ENCODE results near the gene F2R.
"Not testable (repeated sequence)": the region's sequence is repeated elsewhere in the genome, so short reads cannot be mapped to it uniquely, and the experiment has no call there.

Gene F2R

GRCh38 chr5:76715736-76716455 lies at the start of gene F2R:
Gene F2R, plus strand, starts transcription at chr5:76716126. Its CDS starts 182 bp downstream, at chr5:76716308.
- no peak for DNase-seq (ENCODE audit: low spot score)

GRCh38 chr5:76667495-76667894 lies 48.4 kb upstream of the F2R start:
- DNase-seq (ENCODE audit: low spot score) = no peak

GRCh38 chr5:76669245-76669644 lies 46.7 kb upstream of the F2R start:
- DNase-seq (ENCODE audit: low spot score) = no peak

GRCh38 chr5:76670508-76670907 lies 45.4 kb upstream of the F2R start:
- DNase-seq (ENCODE audit: low spot score) = no peak

- no peak for DNase-seq (ENCODE audit: low spot score)
These were observed 43.7 kb upstream of the F2R start for GRCh38 chr5:76672242-76672641.

- no peak for DNase-seq (ENCODE audit: low spot score)
These were observed 42.8 kb upstream of the F2R start for GRCh38 chr5:76673125-76673524.

GRCh38 chr5:76674330-76675066 lies 41.4 kb upstream of the F2R start:
- no peak for DNase-seq (ENCODE audit: low spot score)

- DNase-seq (ENCODE audit: low spot score) = no peak
These were observed 40.6 kb upstream of the F2R start for GRCh38 chr5:76675364-76675763.

GRCh38 chr5:76677849-76678472 lies 38.0 kb upstream of the F2R start:
- DNase-seq (ENCODE audit: low spot score) = no peak

GRCh38 chr5:76679231-76679630 lies 36.7 kb upstream of the F2R start:
- no peak for DNase-seq (ENCODE audit: low spot score)

- DNase-seq (ENCODE audit: low spot score) = not testable (repeated sequence)
These were observed 35.1 kb upstream of the F2R start for GRCh38 chr5:76680826-76681225.

- DNase-seq (ENCODE audit: low spot score) = no peak
These were observed 34.6 kb upstream of the F2R start for GRCh38 chr5:76681287-76681686.

- DNase-seq (ENCODE audit: low spot score) = no peak
These were observed 33.5 kb upstream of the F2R start for GRCh38 chr5:76682387-76682786.

GRCh38 chr5:76683816-76684731 lies 31.9 kb upstream of the F2R start:
- no peak for DNase-seq (ENCODE audit: low spot score)

- DNase-seq (ENCODE audit: low spot score) = no peak
These were observed 31.0 kb upstream of the F2R start for GRCh38 chr5:76684756-76685519.

- no peak for DNase-seq (ENCODE audit: low spot score)
These were observed 30.2 kb upstream of the F2R start for GRCh38 chr5:76685704-76686103.

- DNase-seq (ENCODE audit: low spot score) = no peak
These were observed 27.7 kb upstream of the F2R start for GRCh38 chr5:76688212-76688611.

- no peak for DNase-seq (ENCODE audit: low spot score)
These were observed 27.1 kb upstream of the F2R start for GRCh38 chr5:76688836-76689235.

- no peak for DNase-seq (ENCODE audit: low spot score)
These were observed 26.4 kb upstream of the F2R start for GRCh38 chr5:76689321-76690036.

- DNase-seq (ENCODE audit: low spot score) = no peak
These were observed 25.8 kb upstream of the F2R start for GRCh38 chr5:76690037-76690679.
